Pancreas (tissue), 10 donors: ENCODE measurements around the gene CHST13. TPM values are rescaled to one million over a fixed set of nuclear protein-coding genes. Genes with fewer than 3 reads are reported as not detected.
A peak's percentile ranks its signal among the peaks of the same experiment; 100 is the strongest.

Experiments used
- ATAC-seq, 4 donors: fragments of 200-7000 bp; cut with Tn5 transposase; one replicate each; pipeline versions ENCODE4 v1.8.0 to v1.9.1; 2020; ENCODE audit warnings: mild to moderate bottlenecking in 4 of 4, moderate library complexity in 4 of 4
- DNase-seq, 6 donors: peaks; one replicate each; pipeline ENCODE4 v3.0.0-alpha.2; 2020
- FAIRE-seq: peaks from 2 replicates; lab custom pipeline; 2012; peaks lifted over from hg19 to GRCh38; lab: Jason Lieb, UNC
- H3K27ac ChIP-seq, 4 donors: fragments of 200-600 bp; sonication (generic); 1 replicate in 3 of 4; 2 replicates in 1 of 4; pipeline versions ENCODE4 v1.5.0 to v1.8.0; 2020
- H3K27me3 ChIP-seq, 4 donors: fragments of 200-600 bp; one replicate each; pipeline ENCODE4 v1.8.0; 2021
- H3K36me3 ChIP-seq, 3 donors: fragments of 200-600 bp; sonication (generic) in 1 of 3; one replicate each; pipeline versions ENCODE4 v1.5.0 to v1.8.0; 2020 to 2021
- H3K4me1 ChIP-seq, 3 donors: fragments of 200-600 bp; one replicate each; pipeline ENCODE4 v1.8.0; 2021
- H3K4me3 ChIP-seq, 4 donors: fragments of 200-600 bp; sonication (generic) in 2 of 4; one replicate each; pipeline versions ENCODE4 v1.5.0 to v1.8.0; 2020 to 2021
- H3K9me3 ChIP-seq, 4 donors: fragments of 200-600 bp; one replicate each; pipeline ENCODE4 v1.8.0; 2021
- WGBS, 2 donors: extraction: QIAGEN DNeasy Blood & Tissue Kit; methylation state at CpG; one replicate each; pipeline ENCODE4 v1.1.7; 2013; 5-methylcytosine and 5-hydroxymethylcytosine counted together
- intact Hi-C, 3 donors: fragments of 100-400 bp; cut with DNase I; formaldehyde crosslinking; loops; one replicate each; pipeline versions ENCODE4 v1.11.1 to v1.14.2; 2022
- polyA plus RNA-seq, 2 donors: library from polyadenylated mRNA; stranded (reverse); fragments of 200-250 nt; gene quantifications; one replicate each; pipeline ENCODE4 v1.2.3, GENCODE V29; 2013
- total RNA-seq, 6 donors: library from RNA; stranded (reverse); fragmentation: NEBNext Ultra II Directional in 4 of 6; extraction: Animal tissue kit (Norgen Biotek cat#: 25700) in 4 of 6; gene quantifications; one replicate each; pipeline versions ENCODE4 v1.2.1 to v1.2.4, GENCODE V29; 2021 to 2023
- TF ChIP-seq, protein P1 (sequence below), 4 donors: fragments of 200-600 bp; sonication (generic) in 3 of 4; IDR thresholded peaks; one replicate each; pipeline versions ENCODE4 v1.5.0 to v1.8.0; 2021; ENCODE audit warnings: antibody characterized with exemption in 4 of 4
- donor health status: healthy with polysubstance abuse.
- donor health status: DM: no; HTN: no; CAD: no; lungs with moderate emphysema.
- donor health status: DM: no; HTN: no; CAD: no.
- donor health status: control.
- donor health status: control.
- donor health status: Bipolar disorder and iron deficiency.
- donor health status: DM: yes; HTN: yes; CAD: no.
- donor health status: DM: no; HTN: no; CAD: no.
- donor health status: DM: no; HTN: no; CAD: no.
- donor health status: DM: yes; HTN: yes; CAD: no.

Gene CHST13
- total and polyA plus RNA-seq, 8 donors: 0.08 to 0.28 (median 0.19) TPM; not detected in 2

DNA sequence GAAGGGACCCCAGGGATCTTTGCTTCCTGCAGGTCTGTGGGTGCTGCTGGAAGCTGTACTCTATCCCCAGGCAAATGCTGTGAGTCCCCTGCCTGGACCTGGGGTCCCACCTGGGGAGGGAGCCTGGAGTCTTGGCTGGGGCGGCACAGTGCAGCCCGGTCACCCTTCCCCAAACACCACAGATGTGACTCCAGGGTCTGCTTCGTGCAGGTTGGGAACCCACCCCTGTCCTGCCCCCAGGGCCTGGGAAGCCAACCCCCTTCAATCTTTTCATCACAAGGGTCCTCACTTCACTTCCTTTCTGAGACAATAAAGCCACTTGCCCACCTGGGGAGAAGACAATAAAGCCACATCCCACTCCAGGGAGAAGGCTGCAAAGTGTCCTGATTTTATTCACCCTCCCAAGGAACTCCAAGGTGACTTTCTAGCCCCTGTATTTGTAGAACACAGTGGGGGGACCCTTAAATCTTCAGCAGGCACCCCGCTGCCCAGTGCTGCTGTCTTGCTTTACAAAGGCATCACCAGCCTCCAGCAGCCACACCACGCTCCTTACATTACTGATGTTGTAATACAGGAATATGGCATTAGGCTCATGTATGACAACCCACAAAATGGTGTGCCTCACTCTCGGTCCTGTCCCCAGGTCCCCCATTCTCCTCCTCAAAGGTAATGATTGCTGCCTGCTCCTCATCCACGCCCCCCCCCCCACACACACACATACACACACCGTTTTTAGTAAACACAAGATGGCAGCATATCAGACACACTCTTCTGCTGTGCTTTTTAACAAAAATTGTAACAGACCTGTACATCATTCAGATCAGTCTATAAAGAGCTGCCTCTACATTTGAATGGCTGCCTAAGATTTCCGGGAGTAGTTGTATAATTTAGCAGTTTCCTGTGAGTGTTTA, 24.9 kb downstream of the CHST13 start:
- Histone ChIP-seq H3K9me3 (no peaks in the 10 kb centered on the region), H3K4me1 (no peaks in the 10 kb centered on the region), H3K4me3 (no peak overlapping the region), H3K27me3 (no peaks in the 10 kb centered on the region), H3K27ac (no peak overlapping the region), H3K36me3 (no peaks in the 10 kb centered on the region)
- intact Hi-C loops: no loop called here
- peak in 4 of 6 donors; percentile 1 to 41 (median 19) for DNase-seq
- TF ChIP-seq, protein P1, sequence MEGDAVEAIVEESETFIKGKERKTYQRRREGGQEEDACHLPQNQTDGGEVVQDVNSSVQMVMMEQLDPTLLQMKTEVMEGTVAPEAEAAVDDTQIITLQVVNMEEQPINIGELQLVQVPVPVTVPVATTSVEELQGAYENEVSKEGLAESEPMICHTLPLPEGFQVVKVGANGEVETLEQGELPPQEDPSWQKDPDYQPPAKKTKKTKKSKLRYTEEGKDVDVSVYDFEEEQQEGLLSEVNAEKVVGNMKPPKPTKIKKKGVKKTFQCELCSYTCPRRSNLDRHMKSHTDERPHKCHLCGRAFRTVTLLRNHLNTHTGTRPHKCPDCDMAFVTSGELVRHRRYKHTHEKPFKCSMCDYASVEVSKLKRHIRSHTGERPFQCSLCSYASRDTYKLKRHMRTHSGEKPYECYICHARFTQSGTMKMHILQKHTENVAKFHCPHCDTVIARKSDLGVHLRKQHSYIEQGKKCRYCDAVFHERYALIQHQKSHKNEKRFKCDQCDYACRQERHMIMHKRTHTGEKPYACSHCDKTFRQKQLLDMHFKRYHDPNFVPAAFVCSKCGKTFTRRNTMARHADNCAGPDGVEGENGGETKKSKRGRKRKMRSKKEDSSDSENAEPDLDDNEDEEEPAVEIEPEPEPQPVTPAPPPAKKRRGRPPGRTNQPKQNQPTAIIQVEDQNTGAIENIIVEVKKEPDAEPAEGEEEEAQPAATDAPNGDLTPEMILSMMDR (IDR thresholded peaks at IDR 0.05): no peak
- FAIRE-seq: no peak
- no peak for ATAC-seq
- WGBS, 2 donors: 42 to 46% methylated on average over 9 of the region's 9 CpGs

GRCh38 chr3:126549861-126550487, 26.0 kb downstream of the CHST13 start:
- 69 to 75% methylated on average over 12 of the region's 12 CpGs for WGBS, 2 donors
- Histone ChIP-seq H3K4me3 (no peak overlapping the region), H3K9me3 (no peaks in the 10 kb centered on the region), H3K36me3 (no peaks in the 10 kb centered on the region), H3K27ac (no peak overlapping the region), H3K27me3 (no peaks in the 10 kb centered on the region), H3K4me1 (no peaks in the 10 kb centered on the region)
- FAIRE-seq (no peak), DNase-seq (peak in 4 of 6 donors; percentile 1 to 29 (median 18)), ATAC-seq (no peak)
- TF ChIP-seq, protein P1 (IDR thresholded peaks at IDR 0.05): no peak
- intact Hi-C loops: no loop called here

GRCh38 chr3:126550488-126551051, 26.6 kb downstream of the CHST13 start:
- FAIRE-seq (no peak), DNase-seq (peak in 4 of 6 donors; percentile 3 to 46 (median 18)), ATAC-seq (no peak)
- intact Hi-C loops: no loop called here
- Histone ChIP-seq H3K4me1 (no peaks in the 10 kb centered on the region), H3K9me3 (no peaks in the 10 kb centered on the region), H3K4me3 (no peak overlapping the region), H3K27ac (no peak overlapping the region), H3K27me3 (no peaks in the 10 kb centered on the region), H3K36me3 (no peaks in the 10 kb centered on the region)
- TF ChIP-seq, protein P1 (IDR thresholded peaks at IDR 0.05): no peak
- WGBS, 2 donors: 73 to 79% methylated on average over 11 of the region's 11 CpGs

DNA sequence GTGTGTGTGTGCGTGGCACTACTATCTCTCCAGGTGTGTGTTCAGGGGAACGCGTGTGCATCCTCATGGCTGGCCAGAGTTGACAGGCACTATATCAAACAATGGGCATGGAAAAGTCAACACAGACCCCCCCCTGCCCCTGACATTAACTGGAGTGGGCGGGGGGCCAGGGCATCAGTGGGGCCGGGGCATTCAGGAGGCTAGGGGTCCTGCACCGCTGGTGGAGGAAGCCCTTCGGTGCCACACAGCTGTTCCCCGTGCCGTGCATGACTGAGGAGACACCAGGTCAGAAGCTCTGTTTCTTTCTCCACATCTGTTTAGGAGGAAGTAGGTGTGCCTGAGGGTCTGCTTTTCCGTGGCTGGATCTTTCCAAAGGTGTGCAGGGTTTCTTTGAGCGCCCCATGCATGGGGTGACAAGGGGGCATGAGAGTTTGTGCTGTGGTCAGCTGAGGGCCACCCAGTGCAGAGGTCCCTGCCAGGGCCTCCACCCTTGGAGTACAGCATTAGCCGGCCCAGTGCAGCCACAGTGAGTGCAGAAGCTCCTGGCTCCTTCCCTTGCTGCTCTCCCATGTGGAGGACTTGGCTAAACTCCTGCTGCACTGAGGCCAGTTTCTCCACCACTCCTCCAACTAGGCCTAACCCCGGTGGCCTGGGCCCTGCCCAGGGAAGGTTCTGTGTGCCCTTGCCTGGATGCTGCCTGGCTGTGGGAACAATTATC, 27.3 kb downstream of the CHST13 start:
- Histone ChIP-seq H3K4me3 (no peak overlapping the region), H3K4me1 (no peaks in the 10 kb centered on the region), H3K9me3 (no peaks in the 10 kb centered on the region), H3K27me3 (no peaks in the 10 kb centered on the region), H3K36me3 (no peaks in the 10 kb centered on the region), H3K27ac (no peak overlapping the region)
- DNase-seq (peak in 2 of 6 donors; percentile 1 to 43), ATAC-seq (no peak), FAIRE-seq (no peak)
- TF ChIP-seq, protein P1 (IDR thresholded peaks at IDR 0.05): no peak
- 56 to 70% methylated on average over 13 of the region's 13 CpGs for WGBS, 2 donors
- intact Hi-C loops: no loop called here
